ENCODE data around the gene UGT1A3.

UGT1A3 gene

DNA sequence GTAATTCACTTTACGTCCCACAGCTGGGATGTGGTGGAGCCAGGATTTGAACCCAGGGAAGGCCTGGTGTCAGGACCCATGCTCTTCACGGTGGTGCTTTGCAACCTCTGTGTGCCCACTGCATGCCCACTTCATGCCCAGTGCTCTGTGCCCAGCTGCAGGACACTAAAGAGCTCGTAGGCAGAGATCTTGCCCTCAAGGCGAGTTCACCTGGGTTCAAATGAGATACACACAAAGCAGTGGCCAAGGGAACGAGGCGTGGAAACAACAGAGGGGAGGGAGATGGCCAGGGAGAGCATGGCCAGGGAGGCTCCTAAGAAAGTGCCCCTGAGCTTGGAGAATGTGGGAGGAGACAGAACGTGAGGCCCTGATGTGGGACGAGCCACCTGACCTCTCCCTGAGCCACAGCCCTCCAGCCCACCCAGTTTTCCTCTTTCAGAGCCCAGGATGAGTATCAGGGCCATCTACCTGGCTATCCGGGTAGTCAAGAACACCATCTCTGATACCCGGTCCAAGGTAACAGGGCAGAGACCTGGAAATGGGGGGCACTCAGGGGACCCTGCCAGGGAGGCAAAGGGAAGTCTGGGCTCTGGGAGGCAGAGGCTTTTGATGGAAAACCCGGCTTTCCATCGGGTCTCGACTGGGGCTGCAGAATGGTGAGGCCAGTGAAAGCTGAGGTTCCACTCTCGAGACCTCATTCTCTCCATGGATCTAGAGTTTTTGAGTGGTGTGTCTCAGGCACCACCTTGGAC, 69.7 kb downstream of the UGT1A3 start:
- Histone ChIP-seq H3K9me3 (ENCODE audit: control insufficient read depth, low read length) (no peaks in the 10 kb centered on the region), H3K4me1 (ENCODE audit: control insufficient read depth, insufficient read depth, low read length, poor library complexity, severe bottlenecking) (no peaks in the 10 kb centered on the region), H3K36me3 (ENCODE audit: control insufficient read depth, insufficient read depth, low read length) (no peaks in the 10 kb centered on the region), H3K27ac (ENCODE audit: low read depth, low read length, severe bottlenecking) (no peak overlapping the region), H3K4me3 (ENCODE audit: extremely low read depth, insufficient read depth, low read length, poor library complexity, severe bottlenecking) (no peak overlapping the region)
- WGBS, 2 experiments (ENCODE audit: insufficient coverage in 2 of 2), result 76 to 91% methylated on average over 14 of the region's 14 CpGs

DNA sequence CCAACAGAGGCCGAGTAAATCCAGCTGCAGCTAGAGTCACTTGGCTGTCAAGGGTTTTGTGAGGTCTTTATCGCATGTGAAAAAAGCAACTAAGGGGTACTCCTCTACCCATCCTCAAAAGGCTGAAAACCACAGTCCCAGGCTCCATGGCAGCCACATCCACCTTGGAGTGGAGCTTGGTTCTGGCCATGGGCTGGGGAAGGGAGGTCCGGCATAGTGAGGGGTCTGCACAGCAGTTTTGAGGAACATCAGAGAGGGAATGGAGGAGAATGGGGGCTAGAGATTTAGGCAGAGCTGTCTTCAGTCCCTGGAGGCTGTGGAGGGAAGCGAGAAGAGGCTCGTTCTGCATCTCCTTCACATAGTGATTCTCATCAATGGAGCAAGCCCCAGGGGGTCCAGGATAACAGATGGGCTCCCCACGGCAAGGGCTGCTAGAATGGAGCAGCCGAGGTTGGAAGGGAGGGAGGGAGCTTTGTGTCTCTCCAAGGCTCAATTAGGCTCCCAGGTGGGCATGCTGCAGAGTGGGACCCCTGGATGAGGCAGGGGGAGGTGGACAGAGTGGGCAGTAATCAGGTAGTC, 70.3 kb downstream of the UGT1A3 start:
- WGBS, 2 experiments (ENCODE audit: insufficient coverage in 2 of 2), result 42 to 60% methylated on average over 2 to 3 of the region's 7 CpGs
- Histone ChIP-seq H3K36me3 (ENCODE audit: control insufficient read depth, insufficient read depth, low read length) (no peaks in the 10 kb centered on the region), H3K4me1 (ENCODE audit: control insufficient read depth, insufficient read depth, low read length, poor library complexity, severe bottlenecking) (no peaks in the 10 kb centered on the region), H3K27ac (ENCODE audit: low read depth, low read length, severe bottlenecking) (no peak overlapping the region), H3K9me3 (ENCODE audit: control insufficient read depth, low read length) (no peaks in the 10 kb centered on the region), H3K4me3 (ENCODE audit: extremely low read depth, insufficient read depth, low read length, poor library complexity, severe bottlenecking) (no peak overlapping the region)

DNA sequence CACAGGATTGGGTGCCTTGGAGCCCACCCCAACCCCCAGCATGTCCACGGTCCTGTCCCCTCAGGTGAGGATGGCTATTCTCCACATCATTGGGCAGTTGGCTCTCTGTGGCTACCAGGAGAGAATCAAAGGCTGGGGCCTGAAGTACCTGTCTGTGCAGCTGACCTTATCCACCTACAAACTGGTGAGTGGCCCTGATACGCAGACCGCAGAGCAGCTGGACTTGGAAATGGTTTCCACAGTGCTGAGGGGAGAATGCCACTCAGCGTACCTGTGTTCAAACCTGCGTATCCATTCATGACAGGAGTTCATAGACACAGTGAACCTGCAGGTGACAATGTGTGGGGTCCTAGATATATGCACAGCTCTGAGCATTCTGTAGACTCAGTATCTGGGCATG, 70.9 kb downstream of the UGT1A3 start:
- no peak overlapping the region for H3K27ac ChIP-seq (ENCODE audit: low read depth, low read length, severe bottlenecking)
- WGBS, 2 experiments (ENCODE audit: insufficient coverage in 2 of 2), result 71 to 75% methylated on average over 4 to 5 of the region's 5 CpGs
- no peak overlapping the region for H3K4me3 ChIP-seq (ENCODE audit: extremely low read depth, insufficient read depth, low read length, poor library complexity, severe bottlenecking)
- no peaks in the 10 kb centered on the region for H3K4me1 ChIP-seq (ENCODE audit: control insufficient read depth, insufficient read depth, low read length, poor library complexity, severe bottlenecking)
- no peaks in the 10 kb centered on the region for H3K9me3 ChIP-seq (ENCODE audit: control insufficient read depth, low read length)
- H3K36me3 ChIP-seq (ENCODE audit: control insufficient read depth, insufficient read depth, low read length), result no peaks in the 10 kb centered on the region

DNA sequence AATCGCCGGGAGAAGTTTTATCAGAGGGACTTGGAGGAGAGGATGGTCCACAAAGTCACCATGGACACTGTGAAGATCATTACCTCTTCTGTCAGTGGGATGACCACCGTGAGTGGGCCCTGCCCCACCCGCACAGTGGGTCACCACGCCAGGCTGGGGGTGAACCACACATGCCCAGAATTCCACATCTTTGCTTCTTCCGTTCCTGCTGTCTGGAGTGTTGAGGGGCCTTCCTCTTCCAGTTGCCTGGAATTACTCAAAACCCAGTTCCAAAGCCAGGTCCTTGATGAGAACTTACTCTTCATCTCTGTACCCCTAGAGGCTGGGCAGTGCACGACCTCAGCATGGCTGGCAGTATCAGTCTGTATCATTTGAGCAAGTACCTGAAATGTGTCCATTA, 71.4 kb downstream of the UGT1A3 start:
- no peaks in the 10 kb centered on the region for H3K4me1 ChIP-seq (ENCODE audit: control insufficient read depth, insufficient read depth, low read length, poor library complexity, severe bottlenecking)
- no peaks in the 10 kb centered on the region for H3K9me3 ChIP-seq (ENCODE audit: control insufficient read depth, low read length)
- 86 to 89% methylated on average over 5 to 7 of the region's 7 CpGs for WGBS, 2 experiments (ENCODE audit: insufficient coverage in 2 of 2)
- no peak overlapping the region for H3K27ac ChIP-seq (ENCODE audit: low read depth, low read length, severe bottlenecking)
- H3K36me3 ChIP-seq (ENCODE audit: control insufficient read depth, insufficient read depth, low read length), result no peaks in the 10 kb centered on the region
- H3K4me3 ChIP-seq (ENCODE audit: extremely low read depth, insufficient read depth, low read length, poor library complexity, severe bottlenecking), result no peak overlapping the region

DNA sequence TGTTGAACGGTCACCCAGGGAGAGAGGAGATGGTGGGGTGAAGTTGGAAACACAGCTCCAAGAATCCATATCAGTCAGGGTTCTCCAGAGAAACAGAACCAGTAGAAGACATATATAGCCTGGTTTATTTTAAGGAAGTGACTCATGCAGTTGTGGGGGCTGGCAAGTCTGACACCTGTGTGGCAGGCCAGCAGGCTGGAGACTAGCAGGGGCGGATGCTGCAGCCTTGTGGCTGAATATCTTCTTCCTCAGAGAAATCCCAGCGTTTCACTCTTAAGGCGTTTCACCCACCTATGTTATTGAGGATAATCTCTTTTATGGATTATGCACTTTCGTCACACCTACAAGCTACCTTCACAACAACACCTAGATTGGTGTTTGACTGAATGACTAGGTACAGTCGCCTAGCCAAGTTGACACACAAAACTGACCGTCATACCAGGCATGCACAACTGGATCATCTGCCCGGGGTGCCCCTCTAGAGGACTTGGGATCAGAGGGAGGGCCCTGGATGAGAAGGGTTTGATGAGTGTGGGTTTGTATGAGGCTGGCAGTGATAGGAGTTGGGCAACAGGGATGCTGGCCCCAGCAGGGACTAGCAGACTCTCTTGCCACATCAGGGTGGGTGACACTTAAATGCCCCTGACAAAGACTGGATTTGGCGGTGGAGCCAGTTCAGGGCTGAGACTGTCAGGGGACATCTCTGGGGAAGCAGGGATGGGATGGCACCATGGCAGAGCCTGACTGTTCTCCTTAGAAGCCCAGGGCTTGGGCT, 72.7 kb downstream of the UGT1A3 start:
- Histone ChIP-seq H3K27ac (ENCODE audit: low read depth, low read length, severe bottlenecking) (no peak overlapping the region), H3K4me3 (ENCODE audit: extremely low read depth, insufficient read depth, low read length, poor library complexity, severe bottlenecking) (no peak overlapping the region), H3K9me3 (ENCODE audit: control insufficient read depth, low read length) (no peaks in the 10 kb centered on the region), H3K4me1 (ENCODE audit: control insufficient read depth, insufficient read depth, low read length, poor library complexity, severe bottlenecking) (no peaks in the 10 kb centered on the region), H3K36me3 (ENCODE audit: control insufficient read depth, insufficient read depth, low read length) (no peaks in the 10 kb centered on the region)
- WGBS, 2 experiments (ENCODE audit: insufficient coverage in 2 of 2), result 95 to 100% methylated on average over 2 of the region's 9 CpGs

DNA sequence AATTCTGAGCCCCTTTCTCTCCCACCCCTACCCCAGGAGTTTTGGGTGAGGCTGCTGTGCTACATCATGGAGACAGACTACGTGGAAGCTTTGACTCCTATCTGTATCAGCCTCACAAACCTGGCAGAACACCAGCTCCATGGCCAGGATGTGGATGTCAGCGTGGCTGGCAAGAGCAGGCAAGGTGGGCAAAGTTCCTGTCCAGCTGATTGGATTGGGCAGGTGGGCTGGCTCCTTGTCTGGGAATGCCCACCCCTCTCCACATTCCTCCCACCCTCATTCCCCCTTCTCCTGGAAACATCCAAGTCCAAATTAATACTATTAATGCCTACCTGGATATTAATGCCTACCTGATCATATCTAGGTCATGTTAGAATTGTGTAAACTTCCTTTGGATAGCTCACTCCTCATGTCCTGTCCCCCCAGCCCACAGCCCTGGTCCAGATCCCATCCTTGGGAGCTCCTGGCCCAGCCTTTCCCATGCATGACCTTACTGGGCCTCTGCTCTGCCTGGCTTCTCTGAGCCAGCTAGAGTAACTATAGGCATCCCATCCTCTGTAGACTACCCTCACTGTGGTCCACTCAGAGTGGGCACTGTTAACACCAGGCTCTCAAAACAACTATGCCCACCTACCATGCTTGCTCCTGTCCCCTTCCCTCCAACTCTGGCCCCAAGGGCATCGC, 73.4 kb downstream of the UGT1A3 start:
- Histone ChIP-seq H3K36me3 (ENCODE audit: control insufficient read depth, insufficient read depth, low read length) (no peaks in the 10 kb centered on the region), H3K4me3 (ENCODE audit: extremely low read depth, insufficient read depth, low read length, poor library complexity, severe bottlenecking) (no peak overlapping the region), H3K9me3 (ENCODE audit: control insufficient read depth, low read length) (no peaks in the 10 kb centered on the region), H3K4me1 (ENCODE audit: control insufficient read depth, insufficient read depth, low read length, poor library complexity, severe bottlenecking) (no peaks in the 10 kb centered on the region), H3K27ac (ENCODE audit: low read depth, low read length, severe bottlenecking) (no peak overlapping the region)
- WGBS, 2 experiments (ENCODE audit: insufficient coverage in 2 of 2), result 80% methylated on average over 1 of the region's 3 CpGs; no CpG with 5 or more reads in 1 of the 2 experiments

DNA sequence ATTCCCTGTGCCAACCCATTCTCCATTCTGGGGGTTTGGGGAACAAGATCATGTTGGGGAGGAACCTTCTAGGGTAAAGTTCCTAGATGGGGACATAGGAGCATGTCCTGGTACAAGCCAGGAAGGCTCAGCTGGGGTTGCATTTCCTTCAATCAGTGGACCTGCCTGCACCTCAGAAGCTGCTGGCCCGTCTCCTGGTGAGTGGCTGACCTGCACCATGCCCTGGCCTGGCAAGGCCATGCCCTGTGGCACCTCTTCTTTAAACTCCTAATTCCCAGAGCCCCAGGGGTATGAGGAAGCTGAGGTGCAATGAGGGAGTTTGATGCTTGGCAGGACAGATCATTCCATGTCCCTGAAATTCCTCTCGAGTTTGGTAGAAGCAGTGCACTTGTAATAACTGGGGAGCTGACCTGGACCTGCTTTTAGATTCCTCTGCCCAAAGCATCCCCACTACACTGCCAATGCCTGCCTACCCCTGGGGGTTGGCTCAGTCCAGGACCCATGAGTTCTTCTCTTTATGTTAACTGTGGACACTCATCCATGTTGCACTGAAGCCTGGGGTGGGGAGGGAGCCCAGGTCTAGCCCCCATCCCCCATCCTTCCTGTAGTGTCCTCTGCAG, 74.6 kb downstream of the UGT1A3 start:
- Histone ChIP-seq H3K36me3 (ENCODE audit: control insufficient read depth, insufficient read depth, low read length) (no peaks in the 10 kb centered on the region), H3K9me3 (ENCODE audit: control insufficient read depth, low read length) (no peaks in the 10 kb centered on the region), H3K27ac (ENCODE audit: low read depth, low read length, severe bottlenecking) (no peak overlapping the region), H3K4me3 (ENCODE audit: extremely low read depth, insufficient read depth, low read length, poor library complexity, severe bottlenecking) (no peak overlapping the region), H3K4me1 (ENCODE audit: control insufficient read depth, insufficient read depth, low read length, poor library complexity, severe bottlenecking) (no peaks in the 10 kb centered on the region)
- 87 to 89% methylated on average over 1 to 2 of the region's 2 CpGs for WGBS, 2 experiments (ENCODE audit: insufficient coverage in 2 of 2)

DNA sequence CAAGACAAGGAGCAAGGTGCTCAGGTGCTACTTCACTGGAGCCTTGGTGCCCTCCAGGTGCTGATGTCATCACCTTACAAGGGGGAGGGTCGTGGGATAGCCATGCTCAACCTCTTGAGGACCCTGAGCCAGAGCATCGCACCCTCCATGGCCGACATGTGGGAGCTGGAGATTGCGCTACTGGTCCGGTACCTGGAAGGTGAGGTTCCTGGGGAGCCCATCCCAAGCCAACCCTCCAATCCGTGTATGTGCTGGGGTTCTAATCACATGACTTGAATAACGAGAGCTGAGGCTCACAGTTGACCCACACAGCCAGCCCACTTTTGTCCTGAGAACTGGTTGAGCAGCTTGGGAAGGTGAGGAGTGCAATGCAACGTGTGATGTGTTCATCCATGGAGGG, 75.2 kb downstream of the UGT1A3 start:
- WGBS, 2 experiments (ENCODE audit: insufficient coverage in 2 of 2), result 67 to 70% methylated on average over 3 to 6 of the region's 8 CpGs

DNA sequence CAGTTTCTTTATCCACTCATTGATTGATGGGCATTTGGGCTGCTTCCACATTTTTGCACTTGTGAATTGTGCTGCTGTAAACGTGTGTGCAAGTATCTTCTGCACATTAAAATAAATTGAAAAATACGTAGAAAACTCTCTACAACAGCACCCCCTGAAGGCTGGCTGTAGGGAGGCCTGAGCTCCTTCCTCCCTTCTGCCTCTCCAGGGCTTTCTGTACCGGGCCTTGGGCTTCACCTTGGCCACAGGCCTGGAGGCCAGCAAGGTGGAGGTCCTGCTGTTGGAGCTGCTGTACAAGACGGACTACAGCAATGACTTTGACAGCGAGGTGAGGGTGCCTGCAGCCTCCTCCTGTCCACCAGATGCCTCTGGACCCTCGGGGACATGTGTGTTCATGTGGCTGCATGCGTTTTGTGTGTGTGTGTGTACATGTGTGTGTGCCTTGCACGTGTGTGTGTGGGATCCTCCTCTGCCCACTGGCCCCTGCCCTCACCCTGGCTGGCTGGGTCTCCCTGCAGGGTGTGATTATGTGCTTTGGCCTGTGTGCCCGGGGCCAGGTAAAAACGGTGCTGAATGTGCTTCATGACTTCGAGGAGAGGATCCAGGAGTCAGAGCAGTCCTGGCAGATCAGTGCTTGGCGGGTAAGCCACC, 78.5 kb downstream of the UGT1A3 start:
- Histone ChIP-seq H3K4me3 (ENCODE audit: extremely low read depth, insufficient read depth, low read length, poor library complexity, severe bottlenecking) (no peak overlapping the region), H3K36me3 (ENCODE audit: control insufficient read depth, insufficient read depth, low read length) (no peaks in the 10 kb centered on the region), H3K4me1 (ENCODE audit: control insufficient read depth, insufficient read depth, low read length, poor library complexity, severe bottlenecking) (no peaks in the 10 kb centered on the region), H3K27ac (ENCODE audit: low read depth, low read length, severe bottlenecking) (no peak overlapping the region), H3K9me3 (ENCODE audit: control insufficient read depth, low read length) (no peaks in the 10 kb centered on the region)
- WGBS, 2 experiments (ENCODE audit: insufficient coverage in 2 of 2), result 83 to 89% methylated on average over 9 to 10 of the region's 12 CpGs

More for the DNA sequence above, 75.2 kb downstream of the UGT1A3 start:
- no peaks in the 10 kb centered on the region for H3K36me3 ChIP-seq (ENCODE audit: control insufficient read depth, insufficient read depth, low read length)
- no peaks in the 10 kb centered on the region for H3K9me3 ChIP-seq (ENCODE audit: control insufficient read depth, low read length)
- H3K27ac ChIP-seq (ENCODE audit: low read depth, low read length, severe bottlenecking), result no peak overlapping the region
- H3K4me1 ChIP-seq (ENCODE audit: control insufficient read depth, insufficient read depth, low read length, poor library complexity, severe bottlenecking), result no peaks in the 10 kb centered on the region
- H3K4me3 ChIP-seq (ENCODE audit: extremely low read depth, insufficient read depth, low read length, poor library complexity, severe bottlenecking), result no peak overlapping the region

Measured in mesodermal cell (in vitro differentiated cells).